ENCODE results near the gene SCFD2.

SCFD2 gene

GRCh38 chr4:52947401-52948056 is 418.3 kb downstream of the SCFD2 start:
- no peak for DNase-seq

GRCh38 chr4:52946855-52947254 is 419.0 kb downstream of the SCFD2 start:
- no peak for DNase-seq

- DNase-seq, result no peak
These were observed 419.9 kb downstream of the SCFD2 start for GRCh38 chr4:52945982-52946381.

- DNase-seq, result no peak
These were observed 420.4 kb downstream of the SCFD2 start for GRCh38 chr4:52945326-52945898.

- no peak for DNase-seq
These were observed 422.2 kb downstream of the SCFD2 start for GRCh38 chr4:52943677-52944076.

- DNase-seq, result no peak
These were observed 422.9 kb downstream of the SCFD2 start for GRCh38 chr4:52942936-52943335.

GRCh38 chr4:52941450-52941849 is 424.4 kb downstream of the SCFD2 start:
- no peak for DNase-seq

- DNase-seq, result no peak
These were observed 426.1 kb downstream of the SCFD2 start for GRCh38 chr4:52939739-52940138.

- DNase-seq, result no peak
These were observed 426.5 kb downstream of the SCFD2 start for GRCh38 chr4:52939325-52939724.

- no peak for DNase-seq
These were observed 428.0 kb downstream of the SCFD2 start for GRCh38 chr4:52937829-52938228.

- DNase-seq, result no peak
These were observed 429.1 kb downstream of the SCFD2 start for GRCh38 chr4:52936729-52937128.

GRCh38 chr4:52935317-52935716 is 430.5 kb downstream of the SCFD2 start:
- no peak for DNase-seq

- no peak for DNase-seq
These were observed 432.1 kb downstream of the SCFD2 start for GRCh38 chr4:52933738-52934137.

- DNase-seq, result no peak
These were observed 433.0 kb downstream of the SCFD2 start for GRCh38 chr4:52932591-52933470.

GRCh38 chr4:52931243-52931642 is 434.6 kb downstream of the SCFD2 start:
- DNase-seq, result no peak

GRCh38 chr4:52926196-52926974 is 439.5 kb downstream of the SCFD2 start:
- no peak for DNase-seq

GRCh38 chr4:52925531-52925968 is 440.3 kb downstream of the SCFD2 start:
- DNase-seq, result no peak

GRCh38 chr4:52919461-52919860 is 446.4 kb downstream of the SCFD2 start:
- no peak for DNase-seq

GRCh38 chr4:52917817-52918216 is 448.0 kb downstream of the SCFD2 start:
- DNase-seq, result no peak

GRCh38 chr4:52915730-52916300 is 450.0 kb downstream of the SCFD2 start:
- no peak for DNase-seq

- DNase-seq, result no peak
These were observed 450.7 kb downstream of the SCFD2 start for GRCh38 chr4:52915191-52915590.

GRCh38 chr4:52914051-52914605 is 451.7 kb downstream of the SCFD2 start:
- DNase-seq, result no peak

All from activated CD8-positive, alpha-beta memory T cell treated with anti-CD3 and anti-CD28 coated beads for 24 hours (primary cell).